PC-3 (cell line): ENCODE measurements around the gene LOXHD1. TPM values are rescaled to one million over a fixed set of nuclear protein-coding genes. Genes with fewer than 3 reads are reported as not detected.

Experiments used
- ATAC-seq: fragments of 200-7000 bp; cut with Tn5 transposase; 2 replicates; pipeline ENCODE4 v1.9.1; 2020; ENCODE audit warnings: mild to moderate bottlenecking, moderate library complexity
- BruUV-seq: library from RNA; stranded (reverse); fragments of 400-500 nt; replicated peaks from 2 replicates; lab custom pipeline; 2021; lab: Mats Ljungman, UMichigan
- CTCF ChIA-PET: fragments of 300-600 bp; sonication (Branson Sonifier 250); formaldehyde crosslinking; loops from one replicate; lab custom pipeline; 2022; ENCODE audit warnings: antibody characterized with exemption; lab: Charles Lee
- POLR2A ChIA-PET: fragments of 300-600 bp; sonication (Branson Sonifier 250); formaldehyde crosslinking; loops from one replicate; lab custom pipeline; 2022; ENCODE audit warnings: antibody characterized with exemption; ENCODE audit not compliant: unreplicated experiment; lab: Charles Lee
- DNase-seq: peaks from one replicate; pipeline ENCODE4 v3.0.0-alpha.2; 2015
- H2AFZ ChIP-seq: fragments of 300-600 bp; sonication (generic); 2 replicates; pipeline ENCODE4 v1.6.0; 2016; ENCODE audit warnings: antibody characterized with exemption, low read length
- H3F3A ChIP-seq: fragments of 300-600 bp; sonication (generic); one replicate; pipeline ENCODE4 v1.6.0; 2017; ENCODE audit warnings: antibody characterized with exemption, low read length, control low read depth, mild to moderate bottlenecking; ENCODE audit not compliant: unreplicated experiment
- H3K27ac ChIP-seq: fragments of 300-600 bp; sonication (generic); 2 replicates; pipeline ENCODE4 v1.5.1; 2016; ENCODE audit warnings: mild to moderate bottlenecking, low read length
- H3K27me3 ChIP-seq: fragments of 300-600 bp; sonication (generic); 2 replicates; pipeline ENCODE4 v1.6.1; 2016; ENCODE audit warnings: low read length, mixed read lengths
- H3K36me3 ChIP-seq: fragments of 300-600 bp; sonication (generic); 2 replicates; pipeline ENCODE4 v1.6.1; 2016; ENCODE audit warnings: low read depth, mixed run types, low read length, mixed read lengths
- H3K4me1 ChIP-seq: fragments of 300-600 bp; sonication (generic); 2 replicates; pipeline ENCODE4 v1.5.1; 2016; ENCODE audit warnings: low read length; ENCODE audit not compliant: insufficient read depth
- H3K4me2 ChIP-seq: fragments of 300-600 bp; sonication (generic); 2 replicates; pipeline ENCODE4 v1.6.0; 2016; ENCODE audit warnings: low read length
- H3K4me3 ChIP-seq: fragments of 300-600 bp; sonication (generic); 2 replicates; pipeline ENCODE4 v1.5.1; 2016; ENCODE audit warnings: mild to moderate bottlenecking, low read length, mixed read lengths
- H3K79me2 ChIP-seq: fragments of 300-600 bp; sonication (generic); 2 replicates; pipeline ENCODE4 v1.6.1; 2017; ENCODE audit warnings: low read length, mixed read lengths
- H3K9ac ChIP-seq: fragments of 300-600 bp; sonication (generic); 2 replicates; pipeline ENCODE4 v1.6.0; 2016; ENCODE audit warnings: mild to moderate bottlenecking, low read length
- H3K9me2 ChIP-seq: fragments of 300-600 bp; sonication (generic); replicated peaks from 2 replicates; pipeline ENCODE4 v1.6.1; 2016; ENCODE audit warnings: mixed run types, low read length, mixed read lengths
- H3K9me3 ChIP-seq: fragments of 300-600 bp; sonication (generic); 2 replicates; pipeline ENCODE4 v1.6.1; 2016; ENCODE audit warnings: low read length, mixed read lengths
- H4K20me1 ChIP-seq: fragments of 300-600 bp; sonication (generic); 2 replicates; pipeline ENCODE4 v1.6.1; 2016; ENCODE audit warnings: low read length, mixed read lengths
- EZH2 ChIP-seq: fragments of 300-600 bp; sonication (generic); IDR thresholded peaks from one replicate; pipeline ENCODE4 v1.6.1; 2017; ENCODE audit warnings: antibody characterized with exemption, mild to moderate bottlenecking, low read length; ENCODE audit not compliant: unreplicated experiment
- EZH2phosphoT487 ChIP-seq: fragments of 300-600 bp; sonication (generic); IDR thresholded peaks from 2 replicates; pipeline ENCODE4 v1.6.1; 2018; ENCODE audit warnings: mild to moderate bottlenecking, antibody characterized with exemption, low read length, borderline replicate concordance
- intact Hi-C: fragments of 100-400 bp; cut with micrococcal nuclease; formaldehyde crosslinking; loops from 2 replicates; pipeline ENCODE4 v1.9.0; 2023
- total RNA-seq: library from RNA; depleted of rRNA; stranded (reverse); fragments of >200 nt; gene quantifications from 2 replicates; pipeline ENCODE4 v1.2.3, GENCODE V29; 2014
- TF ChIP-seq, protein P1 (sequence below): fragments of 300-600 bp; sonication (generic); conservative IDR thresholded peaks from 2 replicates; pipeline ENCODE4 v1.5.1; 2017; ENCODE audit warnings: antibody characterized with exemption, low read depth, mild to moderate bottlenecking, low read length

Gene LOXHD1
- total RNA-seq, 1 experiment from 2014 or later, result not detected

DNA sequence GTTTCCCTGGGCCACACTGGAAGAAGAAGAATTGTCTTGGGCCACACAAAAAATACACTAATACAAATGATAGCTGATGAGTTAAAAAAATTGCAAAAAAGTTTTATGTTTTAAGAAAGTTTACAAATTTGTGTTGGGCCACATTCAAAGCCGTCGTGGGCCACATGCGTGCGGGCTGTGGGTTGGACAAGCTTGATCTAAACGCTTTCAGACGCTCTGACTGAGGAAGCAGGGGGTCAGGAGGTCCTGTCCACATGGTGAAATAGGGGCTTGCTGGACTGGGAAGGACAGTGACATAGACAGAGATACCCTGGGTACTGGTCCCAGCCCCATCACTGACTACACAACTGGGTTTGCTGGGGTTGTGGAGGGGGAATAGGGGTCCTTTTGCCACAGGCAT, 86.4 kb downstream of the LOXHD1 start:
- Histone ChIP-seq H3K27me3 (no peaks in the 10 kb centered on the region), H3K9me2 (no peaks in the 10 kb centered on the region), H3F3A (no peaks in the 10 kb centered on the region), H3K4me1 (no peaks in the 10 kb centered on the region), H2AFZ (no peak overlapping the region), H4K20me1 (no peaks in the 10 kb centered on the region), H3K4me3 (no peak overlapping the region), H3K36me3 (no peaks in the 10 kb centered on the region), H3K4me2 (no peak overlapping the region), H3K27ac (no peak overlapping the region), H3K9me3 (no peaks in the 10 kb centered on the region), H3K9ac (no peak overlapping the region), H3K79me2 (no peaks in the 10 kb centered on the region)
- TF ChIP-seq, protein P1, sequence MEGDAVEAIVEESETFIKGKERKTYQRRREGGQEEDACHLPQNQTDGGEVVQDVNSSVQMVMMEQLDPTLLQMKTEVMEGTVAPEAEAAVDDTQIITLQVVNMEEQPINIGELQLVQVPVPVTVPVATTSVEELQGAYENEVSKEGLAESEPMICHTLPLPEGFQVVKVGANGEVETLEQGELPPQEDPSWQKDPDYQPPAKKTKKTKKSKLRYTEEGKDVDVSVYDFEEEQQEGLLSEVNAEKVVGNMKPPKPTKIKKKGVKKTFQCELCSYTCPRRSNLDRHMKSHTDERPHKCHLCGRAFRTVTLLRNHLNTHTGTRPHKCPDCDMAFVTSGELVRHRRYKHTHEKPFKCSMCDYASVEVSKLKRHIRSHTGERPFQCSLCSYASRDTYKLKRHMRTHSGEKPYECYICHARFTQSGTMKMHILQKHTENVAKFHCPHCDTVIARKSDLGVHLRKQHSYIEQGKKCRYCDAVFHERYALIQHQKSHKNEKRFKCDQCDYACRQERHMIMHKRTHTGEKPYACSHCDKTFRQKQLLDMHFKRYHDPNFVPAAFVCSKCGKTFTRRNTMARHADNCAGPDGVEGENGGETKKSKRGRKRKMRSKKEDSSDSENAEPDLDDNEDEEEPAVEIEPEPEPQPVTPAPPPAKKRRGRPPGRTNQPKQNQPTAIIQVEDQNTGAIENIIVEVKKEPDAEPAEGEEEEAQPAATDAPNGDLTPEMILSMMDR, result no peak
- TF ChIP-seq EZH2phosphoT487 (no peak), EZH2 (no peak)
- POLR2A ChIA-PET, result no interaction called here
- CTCF ChIA-PET, result no interaction called here
- ATAC-seq, result no peak
- BruUV-seq, result no TSS peak
- no peak for DNase-seq
- intact Hi-C loops, result no loop called here

DNA sequence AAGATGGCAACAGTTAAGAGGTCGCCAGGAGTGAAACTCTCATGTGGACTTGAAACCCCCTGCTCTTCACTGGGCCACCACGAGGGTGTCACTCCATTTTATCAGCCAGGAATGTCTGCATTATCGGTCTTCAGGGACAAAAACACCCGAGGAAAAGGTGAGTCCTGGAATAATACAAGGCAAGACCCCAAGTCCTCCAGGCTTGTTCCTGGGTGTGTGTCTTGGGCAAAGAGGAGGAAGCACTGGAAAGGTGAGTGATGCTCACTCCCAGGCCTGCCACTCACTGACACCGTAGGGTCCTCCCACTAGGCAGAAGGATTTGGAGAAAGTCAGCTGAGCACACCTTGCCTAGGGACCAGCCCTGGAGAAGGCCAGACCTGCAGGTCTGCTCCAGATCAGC, 86.9 kb downstream of the LOXHD1 start:
- Histone ChIP-seq H3K4me3 (no peak overlapping the region), H4K20me1 (no peaks in the 10 kb centered on the region), H3K9me2 (no peaks in the 10 kb centered on the region), H3K4me2 (no peak overlapping the region), H3K36me3 (no peaks in the 10 kb centered on the region), H3K9ac (no peak overlapping the region), H3K27ac (no peak overlapping the region), H3K27me3 (no peaks in the 10 kb centered on the region), H3K79me2 (no peaks in the 10 kb centered on the region), H3F3A (no peaks in the 10 kb centered on the region), H3K4me1 (no peaks in the 10 kb centered on the region), H3K9me3 (no peaks in the 10 kb centered on the region), H2AFZ (no peak overlapping the region)
- intact Hi-C loops, result no loop called here
- BruUV-seq, result no TSS peak
- DNase-seq (no peak), ATAC-seq (no peak)
- ChIA-PET CTCF (no interaction called here), POLR2A (no interaction called here)
- TF ChIP-seq EZH2phosphoT487 (no peak), EZH2 (no peak)
- TF ChIP-seq, protein P1, result no peak

DNA sequence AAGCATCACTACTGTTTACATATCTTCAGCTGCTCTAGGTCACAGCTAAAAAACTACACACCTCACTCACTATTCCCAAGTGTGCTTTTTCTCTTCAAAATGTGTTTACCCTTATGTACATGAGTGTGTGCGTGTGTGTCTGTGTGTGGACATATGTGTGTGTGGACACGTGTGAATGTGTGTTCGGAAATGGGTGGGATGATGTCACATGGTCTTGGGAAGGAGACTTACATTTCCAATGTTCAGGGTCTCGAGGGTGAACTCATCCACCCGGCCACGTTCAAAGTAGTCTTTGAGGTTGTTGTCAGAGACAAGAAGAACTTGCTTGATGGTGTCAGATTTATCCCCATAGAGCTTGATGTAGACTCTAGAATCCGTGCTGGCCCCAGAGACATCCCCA, 87.8 kb downstream of the LOXHD1 start:
- Histone ChIP-seq H2AFZ (no peak overlapping the region), H4K20me1 (no peaks in the 10 kb centered on the region), H3K79me2 (no peaks in the 10 kb centered on the region), H3K27me3 (no peaks in the 10 kb centered on the region), H3K4me3 (no peak overlapping the region), H3F3A (no peaks in the 10 kb centered on the region), H3K4me2 (no peak overlapping the region), H3K27ac (no peak overlapping the region), H3K9me2 (no peaks in the 10 kb centered on the region), H3K36me3 (no peaks in the 10 kb centered on the region), H3K9me3 (no peaks in the 10 kb centered on the region), H3K4me1 (no peaks in the 10 kb centered on the region), H3K9ac (no peak overlapping the region)
- TF ChIP-seq EZH2phosphoT487 (no peak), EZH2 (no peak)
- TF ChIP-seq, protein P1, result no peak
- intact Hi-C loops, result no loop called here
- ATAC-seq (no peak), DNase-seq (no peak)
- BruUV-seq, result no TSS peak
- ChIA-PET POLR2A (no interaction called here), CTCF (no interaction called here)
